Suprapubic skin (tissue), 4 donors: Measurements from ENCODE around the gene ZNF124. TPM values are rescaled to one million over a fixed set of nuclear protein-coding genes. Genes with fewer than 3 reads are reported as not detected.

ENCODE experiments used
- DNase-seq, 2 donors: peaks; one replicate each; pipeline ENCODE4 v3.0.0-alpha.2; 2019; ENCODE audit warnings: low spot score in 2 of 2
- H3K27ac ChIP-seq: fragments of 200-600 bp; sonication (generic); one replicate; pipeline ENCODE4 v1.5.1; 2019
- H3K27me3 ChIP-seq: fragments of 200-600 bp; sonication (generic); one replicate; pipeline ENCODE4 v1.5.1; 2019
- H3K36me3 ChIP-seq: fragments of 200-600 bp; sonication (generic); one replicate; pipeline ENCODE4 v1.5.1; 2019
- H3K4me1 ChIP-seq: fragments of 200-600 bp; sonication (generic); one replicate; pipeline ENCODE4 v1.5.1; 2019
- H3K4me3 ChIP-seq: fragments of 200-600 bp; sonication (generic); one replicate; pipeline ENCODE4 v1.5.1; 2019; ENCODE audit warnings: mild to moderate bottlenecking
- H3K9me3 ChIP-seq: fragments of 200-600 bp; sonication (generic); one replicate; pipeline ENCODE4 v1.5.1; 2019
- CTCF ChIP-seq, 2 donors: fragments of 200-600 bp in 1 of 2; fragments of 450-650 bp in 1 of 2; sonication (generic) in 1 of 2; IDR thresholded peaks; one replicate each; pipeline ENCODE4 v1.5.1; 2016 to 2019; ENCODE audit warnings: antibody characterized with exemption in 2 of 2, mild to moderate bottlenecking in 1 of 2, moderate library complexity in 1 of 2
- EP300 ChIP-seq: sonication (generic); formaldehyde crosslinking; IDR thresholded peaks from one replicate; pipeline ENCODE4 v1.6.1; 2017; ENCODE audit warnings: antibody characterized with exemption
- POLR2A ChIP-seq, 2 donors: fragments of 450-650 bp; IDR thresholded peaks; one replicate each; pipeline ENCODE4 v1.6.1; 2017; ENCODE audit warnings: antibody characterized with exemption in 2 of 2, mild to moderate bottlenecking in 2 of 2, moderate library complexity in 2 of 2
- POLR2AphosphoS5 ChIP-seq, 3 donors: sonication (generic); formaldehyde crosslinking; IDR thresholded peaks; one replicate each; pipeline ENCODE4 v1.6.1; 2017; ENCODE audit warnings: antibody characterized with exemption in 3 of 3
- WGBS: methylation state at CpG from one replicate; pipeline ENCODE4 v1.1.5; 2018; 5-methylcytosine and 5-hydroxymethylcytosine counted together
- total RNA-seq, 4 donors: library from RNA; depleted of rRNA; stranded (reverse); fragments of >200 nt; gene quantifications; one replicate each; pipeline ENCODE4 v1.1.0, GENCODE V29; 2016

ZNF124 gene
- total RNA-seq, 4 donors from 2014 or later = 12.6 to 15.1 (median 14.4) TPM

GRCh38 chr1:247204177-247204647, 32.4 kb upstream of the ZNF124 start:
- Histone ChIP-seq H3K27ac (no peak overlapping the region), H3K4me1 (peaks cover 10% of the 10 kb centered on the region), H3K36me3 (peaks cover 26% of the 10 kb centered on the region), H3K27me3 (no peaks in the 10 kb centered on the region), H3K4me3 (no peak overlapping the region), H3K9me3 (no peaks in the 10 kb centered on the region)
- 80% methylated on average over 7 of the region's 7 CpGs for WGBS
- DNase-seq = no peak
- TF ChIP-seq POLR2A (IDR thresholded peaks at IDR 0.05) (no peak), POLR2AphosphoS5 (IDR thresholded peaks at IDR 0.05) (no peak), EP300 (no peak), CTCF (IDR thresholded peaks at IDR 0.05) (no peak)

- H3K9me3 ChIP-seq = peaks cover 5% of the 10 kb centered on the region
- H3K36me3 ChIP-seq = peaks cover 71% of the 10 kb centered on the region
- TF ChIP-seq POLR2AphosphoS5 (IDR thresholded peaks at IDR 0.05) = no peak
- no peak for TF ChIP-seq CTCF (IDR thresholded peaks at IDR 0.05)
- TF ChIP-seq POLR2A (IDR thresholded peaks at IDR 0.05) = no peak
- TF ChIP-seq EP300 = no peak
- 72% methylated on average over 3 of the region's 3 CpGs for WGBS
- H3K4me1 ChIP-seq = no peaks in the 10 kb centered on the region
- no peak overlapping the region for H3K4me3 ChIP-seq
- no peak for DNase-seq
- H3K27ac ChIP-seq = no peak overlapping the region
- no peaks in the 10 kb centered on the region for H3K27me3 ChIP-seq
These were observed 27.0 kb upstream of the ZNF124 start for GRCh38 chr1:247198781-247199180.

GRCh38 chr1:247193958-247194357, 22.1 kb upstream of the ZNF124 start:
- peaks cover 85% of the 10 kb centered on the region for H3K36me3 ChIP-seq
- TF ChIP-seq CTCF (IDR thresholded peaks at IDR 0.05) (no peak), POLR2AphosphoS5 (IDR thresholded peaks at IDR 0.05) (no peak), POLR2A (IDR thresholded peaks at IDR 0.05) (no peak), EP300 (no peak)
- H3K27ac ChIP-seq = no peak overlapping the region
- no peaks in the 10 kb centered on the region for H3K4me1 ChIP-seq
- peaks cover 30% of the 10 kb centered on the region for H3K9me3 ChIP-seq
- no peak for DNase-seq
- H3K4me3 ChIP-seq = no peak overlapping the region
- no peaks in the 10 kb centered on the region for H3K27me3 ChIP-seq

- H3K4me3 ChIP-seq = no peak overlapping the region
- peaks cover 46% of the 10 kb centered on the region for H3K9me3 ChIP-seq
- no peak for DNase-seq
- WGBS = 72% methylated on average over 2 of the region's 2 CpGs
- no peak overlapping the region for H3K27ac ChIP-seq
- no peak for TF ChIP-seq POLR2AphosphoS5 (IDR thresholded peaks at IDR 0.05)
- TF ChIP-seq POLR2A (IDR thresholded peaks at IDR 0.05) = no peak
- TF ChIP-seq CTCF (IDR thresholded peaks at IDR 0.05) = no peak
- no peak for TF ChIP-seq EP300
- no peaks in the 10 kb centered on the region for H3K4me1 ChIP-seq
- H3K36me3 ChIP-seq = peaks cover 48% of the 10 kb centered on the region
- no peaks in the 10 kb centered on the region for H3K27me3 ChIP-seq
These were observed 18.4 kb upstream of the ZNF124 start for GRCh38 chr1:247189981-247190798.

- Histone ChIP-seq H3K4me3 (no peak overlapping the region), H3K36me3 (peaks cover 11% of the 10 kb centered on the region), H3K27ac (no peak overlapping the region), H3K4me1 (no peaks in the 10 kb centered on the region), H3K27me3 (no peaks in the 10 kb centered on the region), H3K9me3 (peaks cover 26% of the 10 kb centered on the region)
- 64% methylated on average over 4 of the region's 4 CpGs for whole genome bisulfite sequencing
- TF ChIP-seq EP300 = no peak
- no peak for TF ChIP-seq CTCF (IDR thresholded peaks at IDR 0.05)
- TF ChIP-seq POLR2A (IDR thresholded peaks at IDR 0.05) = no peak
- TF ChIP-seq POLR2AphosphoS5 (IDR thresholded peaks at IDR 0.05) = no peak
- no peak for DNase-seq
These were observed 13.8 kb upstream of the ZNF124 start for GRCh38 chr1:247185667-247186066.
